Astrocyte of the cerebellum (primary cell): ENCODE measurements around the gene PPP6R2.
"Not testable (repeated sequence)": the region's sequence is repeated elsewhere in the genome, so short reads cannot be mapped to it uniquely, and the experiment has no call there.

Experiments
- DNase-seq: peaks from one replicate; pipeline ENCODE4 v3.0.0-alpha.2; 2011; ENCODE audit warnings: low read depth
- H3K4me3 ChIP-seq: 2 replicates; pipeline ENCODE4 v1.5.1; 2011; ENCODE audit warnings: mild to moderate bottlenecking, low read depth, low read length, moderate library complexity
- in situ Hi-C: cut with HindIII; loops from 2 replicates; pipeline ENCODE4 v1.10.0; 2017; ENCODE audit warnings: low sequenced_read_pairs
- TF ChIP-seq, protein P1 (sequence below): IDR thresholded peaks from 2 replicates; pipeline ENCODE4 v1.5.1; 2012; ENCODE audit warnings: low read length, low read depth, moderate library complexity, mild to moderate bottlenecking; ENCODE audit errors: missing control alignments

The PPP6R2 gene

GRCh38 chr22:50422961-50423815, 80.1 kb downstream of the PPP6R2 start:
- TF ChIP-seq, protein P1, sequence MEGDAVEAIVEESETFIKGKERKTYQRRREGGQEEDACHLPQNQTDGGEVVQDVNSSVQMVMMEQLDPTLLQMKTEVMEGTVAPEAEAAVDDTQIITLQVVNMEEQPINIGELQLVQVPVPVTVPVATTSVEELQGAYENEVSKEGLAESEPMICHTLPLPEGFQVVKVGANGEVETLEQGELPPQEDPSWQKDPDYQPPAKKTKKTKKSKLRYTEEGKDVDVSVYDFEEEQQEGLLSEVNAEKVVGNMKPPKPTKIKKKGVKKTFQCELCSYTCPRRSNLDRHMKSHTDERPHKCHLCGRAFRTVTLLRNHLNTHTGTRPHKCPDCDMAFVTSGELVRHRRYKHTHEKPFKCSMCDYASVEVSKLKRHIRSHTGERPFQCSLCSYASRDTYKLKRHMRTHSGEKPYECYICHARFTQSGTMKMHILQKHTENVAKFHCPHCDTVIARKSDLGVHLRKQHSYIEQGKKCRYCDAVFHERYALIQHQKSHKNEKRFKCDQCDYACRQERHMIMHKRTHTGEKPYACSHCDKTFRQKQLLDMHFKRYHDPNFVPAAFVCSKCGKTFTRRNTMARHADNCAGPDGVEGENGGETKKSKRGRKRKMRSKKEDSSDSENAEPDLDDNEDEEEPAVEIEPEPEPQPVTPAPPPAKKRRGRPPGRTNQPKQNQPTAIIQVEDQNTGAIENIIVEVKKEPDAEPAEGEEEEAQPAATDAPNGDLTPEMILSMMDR, result no peak
- in situ Hi-C loops, result no loop called here

DNA sequence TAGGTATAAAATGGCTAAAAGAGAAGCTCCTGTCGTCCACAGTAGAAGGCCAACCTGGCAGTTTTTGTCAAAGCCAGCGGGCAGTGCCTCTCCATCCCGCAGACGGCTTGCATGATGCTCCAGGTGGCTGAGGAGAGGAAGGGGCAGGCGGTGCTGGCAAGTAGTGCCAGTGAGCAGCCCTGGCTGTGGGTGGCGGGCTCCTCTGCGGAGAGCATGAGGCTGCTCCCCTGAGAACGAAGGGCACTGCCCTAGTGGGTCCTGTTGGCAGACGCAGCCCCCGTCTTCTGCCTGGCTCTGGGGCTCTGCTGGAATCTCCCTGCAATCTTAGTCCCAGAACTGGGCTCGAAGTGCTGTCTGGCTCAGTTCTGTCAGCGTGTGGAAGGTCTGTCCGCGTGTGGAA, 80.8 kb downstream of the PPP6R2 start:
- DNase-seq, result no peak
- TF ChIP-seq, protein P1, result no peak
- H3K4me3 ChIP-seq, result no peak overlapping the region
- in situ Hi-C loops, result no loop called here

More at GRCh38 chr22:50422961-50423815, 80.1 kb downstream of the PPP6R2 start:
- no peak overlapping the region for H3K4me3 ChIP-seq
- no peak for DNase-seq

DNA sequence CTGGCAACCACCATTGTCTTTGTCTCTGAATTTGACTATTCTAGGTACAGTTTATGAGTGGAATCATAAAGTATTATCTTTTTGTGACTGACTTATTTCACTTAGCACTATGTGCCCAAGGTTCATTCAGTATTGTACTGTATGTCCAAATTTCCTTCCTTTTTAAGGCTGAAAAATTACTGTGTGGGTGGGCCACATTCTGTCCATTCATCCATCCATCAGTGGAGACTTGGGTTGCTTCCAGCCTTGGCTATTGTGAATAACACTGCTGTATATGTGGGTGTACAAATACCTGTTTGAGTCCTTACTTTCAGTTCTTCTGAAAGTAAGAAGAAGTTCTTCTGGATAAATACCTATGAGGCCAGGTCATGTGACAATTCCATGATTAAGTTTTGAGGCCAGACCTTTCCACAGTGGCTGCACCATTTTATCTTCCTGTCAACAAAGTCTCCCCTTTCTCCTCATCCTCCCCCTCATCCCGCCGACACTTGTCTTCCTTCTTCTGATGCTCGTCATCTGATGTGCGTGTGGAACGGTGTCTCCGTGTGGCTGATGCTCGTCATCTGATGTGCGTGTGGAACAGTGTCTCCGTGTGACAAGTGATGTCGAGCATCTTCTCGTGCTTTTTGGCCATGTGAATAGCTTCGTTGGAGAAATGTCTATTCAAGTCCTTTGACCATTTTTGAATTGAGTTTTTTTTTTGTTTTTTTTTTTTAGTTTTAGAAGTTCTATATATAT, 82.2 kb downstream of the PPP6R2 start:
- in situ Hi-C loops, result no loop called here
- TF ChIP-seq, protein P1, result no peak
- no peak for DNase-seq

GRCh38 chr22:50432131-50432876, 89.2 kb downstream of the PPP6R2 start:
- TF ChIP-seq, protein P1, result no peak
- DNase-seq, result no peak
- in situ Hi-C loops, result no loop called here
- no peak overlapping the region for H3K4me3 ChIP-seq

More for the DNA sequence above, 82.2 kb downstream of the PPP6R2 start:
- no peak overlapping the region for H3K4me3 ChIP-seq

DNA sequence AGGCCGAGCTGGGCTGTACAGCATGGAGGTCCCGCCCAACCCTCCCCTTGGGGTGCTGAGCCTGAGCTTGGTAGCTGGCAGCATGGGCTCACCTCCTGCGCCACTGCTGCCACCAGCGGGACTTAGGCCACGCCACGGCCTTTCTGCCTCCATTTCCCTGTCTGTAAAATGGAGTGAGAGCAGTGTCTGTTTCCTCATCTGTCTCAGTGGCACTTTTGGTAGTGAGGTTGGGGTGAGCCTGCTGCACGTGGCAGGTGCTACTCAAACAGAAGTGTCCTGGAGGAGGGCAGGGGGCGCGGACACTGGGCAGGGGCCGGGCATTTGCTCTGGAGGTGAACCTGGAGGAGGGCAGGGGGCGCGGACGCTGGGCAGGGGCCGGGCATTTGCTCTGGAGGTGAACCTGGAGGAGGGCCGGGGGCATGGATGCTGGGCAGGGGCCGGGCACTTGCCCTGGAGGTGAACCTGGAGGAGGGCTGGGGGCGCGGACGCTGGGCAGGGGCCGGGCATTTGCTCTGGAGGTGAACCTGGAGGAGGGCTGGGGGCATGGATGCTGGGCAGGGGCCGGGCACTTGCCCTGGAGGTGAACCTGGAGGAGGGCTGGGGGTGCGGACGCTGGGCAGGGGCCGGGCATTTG, 89.9 kb downstream of the PPP6R2 start:
- H3K4me3 ChIP-seq, in situ Hi-C loops, DNase-seq: not testable (repeated sequence)

- in situ Hi-C loops, result no loop called here
- H3K4me3 ChIP-seq, result no peak overlapping the region
- TF ChIP-seq, protein P1, result no peak
- DNase-seq, result no peak
Measured at GRCh38 chr22:50434849-50435248, 91.7 kb downstream of the PPP6R2 start.
